ENCODE measurements around the gene TNRC6B. TPM values are rescaled to one million over a fixed set of nuclear protein-coding genes. Genes with fewer than 3 reads are reported as not detected.
A peak's percentile ranks its signal among the peaks of the same experiment; 100 is the strongest.

TNRC6B gene
- total RNA-seq, 1 experiment from 2014 or later: 58.1 TPM

GRCh38 chr22:40240160-40240559 lies 62.4 kb downstream of the TNRC6B start:
- Histone ChIP-seq H2AFZ (ENCODE audit: low read length) (no peak overlapping the region), H4K91ac (ENCODE audit: insufficient read length, low read depth, low read length) (no peak overlapping the region), H3K79me2 (ENCODE audit: insufficient read depth, low read length) (peaks cover 42% of the 10 kb centered on the region; the same call in 1 of the 2 replicates), H3K27me3 (ENCODE audit: insufficient read depth, low read length) (no peaks in the 10 kb centered on the region), H2BK12ac (ENCODE audit: insufficient read length, low read depth, low read length) (no peak overlapping the region), H3K4me2 (ENCODE audit: insufficient read depth, insufficient read length, low read length) (no peak overlapping the region), H2BK20ac (ENCODE audit: low read depth, low read length, poor library complexity, severe bottlenecking) (no peak overlapping the region), H3K79me1 (ENCODE audit: insufficient read depth, low read depth, low read length, poor library complexity, severe bottlenecking) (peaks cover 14% of the 10 kb centered on the region), H2BK15ac (ENCODE audit: low read depth, low read length) (no peak overlapping the region), H3K9ac (ENCODE audit: extremely low read depth, insufficient read length, low read length) (no peak overlapping the region), H3K27ac (ENCODE audit: insufficient read length, low read depth, low read length) (no peak overlapping the region), H2AK5ac (ENCODE audit: insufficient read length, low read length) (no peak overlapping the region), H4K5ac (ENCODE audit: insufficient read length, low read depth, low read length) (no peak overlapping the region), H3K56ac (ENCODE audit: insufficient read length, low read depth, low read length) (no peak overlapping the region), H2BK5ac (ENCODE audit: insufficient read length, low read length) (no peak overlapping the region), H3K23ac (ENCODE audit: insufficient read length, low read depth, low read length) (no peak overlapping the region), H3K9me3 (ENCODE audit: control insufficient read depth, low read depth, low read length) (no peaks in the 10 kb centered on the region), H3K23me2 (ENCODE audit: insufficient read length, low read depth, low read length, poor library complexity, severe bottlenecking) (no peaks in the 10 kb centered on the region), H3K18ac (ENCODE audit: insufficient read length, low read depth, low read length) (no peak overlapping the region), H3K14ac (ENCODE audit: insufficient read depth, low read length) (no peak overlapping the region), H2BK120ac (ENCODE audit: low read depth, low read length, poor library complexity, severe bottlenecking) (no peak overlapping the region), H4K8ac (replicated peaks; ENCODE audit: insufficient read length, low read depth, low read length) (no peak overlapping the region), H4K20me1 (ENCODE audit: control insufficient read depth, insufficient read depth, insufficient read length) (peaks cover 3% of the 10 kb centered on the region), H3K4ac (ENCODE audit: low read depth, low read length) (no peak overlapping the region), H3K4me1 (ENCODE audit: insufficient read depth, low read length) (peaks cover 4% of the 10 kb centered on the region; the same call in 1 of the 2 replicates), H3T11ph (ENCODE audit: low read length) (no peak overlapping the region)
- peaks cover 0 to 14% (median 7%) of the 10 kb centered on the region in 3 experiments; a peak in 6 of 7 replicates for H3K36me3 Mint-ChIP-seq (ENCODE audit: insufficient read depth in 1 of 3, low read depth in 3 of 3)
- H3K27ac Mint-ChIP-seq: peak overlapping the region in 2 of 3 experiments; percentile 21 to 71; a peak in 2 of 7 replicates
- no peak overlapping the region for H3K4me3 Mint-ChIP-seq
- TF ChIP-seq CTCF (conservative IDR thresholded peaks at IDR 0.05): no peak
- no CpG with 5 or more reads among the region's 3 CpGs for WGBS (ENCODE audit: extremely low coverage, insufficient read length, low lambda C conversion rate)
- H3K4me1 Mint-ChIP-seq: peaks cover 50 to 57% of the 10 kb centered on the region in 2 experiments
- DNase-seq: peak; percentile 13
- no peaks in the 10 kb centered on the region for H3K27me3 Mint-ChIP-seq (ENCODE audit: low read depth)
- H3K9me3 Mint-ChIP-seq: no peaks in the 10 kb centered on the region

Data from H9 (cell line).